Measurements from ENCODE around the gene RAB6B.

Gene RAB6B

DNA sequence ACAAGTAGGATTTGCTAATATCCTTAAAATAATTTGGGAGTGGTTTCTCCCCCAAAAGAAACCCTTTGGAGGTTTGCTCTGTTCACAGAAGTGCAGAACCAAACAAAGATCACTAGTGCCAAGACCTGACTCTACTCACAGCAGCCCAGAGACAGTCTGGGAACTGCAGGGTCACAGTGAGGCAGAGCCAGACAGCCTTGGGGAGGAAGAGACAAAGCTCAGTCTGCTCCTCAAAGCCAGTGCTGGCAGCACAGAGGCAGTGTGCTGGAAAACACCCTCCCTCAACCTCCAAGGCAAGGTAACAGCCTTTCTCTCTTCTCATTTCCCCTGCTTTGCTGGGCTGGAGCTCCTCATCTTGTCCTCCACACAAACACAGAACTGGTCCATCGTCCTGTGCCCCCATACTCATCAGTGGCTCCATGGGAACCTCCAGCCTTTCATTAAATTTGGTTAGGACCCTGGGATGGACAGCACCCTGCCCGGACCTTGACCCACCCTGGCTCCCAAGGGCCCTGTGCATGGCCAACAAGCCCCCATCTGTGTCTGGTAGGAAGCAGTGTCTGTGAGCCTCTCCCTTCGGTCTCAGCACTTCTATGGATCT, 12.6 kb downstream of the RAB6B start:
- TF ChIP-seq CTCF (conservative IDR thresholded peaks at IDR 0.05; ENCODE audit: low read depth, low read length) = no peak
- no peak for DNase-seq (ENCODE audit: low read depth)
- no peak overlapping the region for H3K4me3 ChIP-seq (ENCODE audit: low read length)

DNA sequence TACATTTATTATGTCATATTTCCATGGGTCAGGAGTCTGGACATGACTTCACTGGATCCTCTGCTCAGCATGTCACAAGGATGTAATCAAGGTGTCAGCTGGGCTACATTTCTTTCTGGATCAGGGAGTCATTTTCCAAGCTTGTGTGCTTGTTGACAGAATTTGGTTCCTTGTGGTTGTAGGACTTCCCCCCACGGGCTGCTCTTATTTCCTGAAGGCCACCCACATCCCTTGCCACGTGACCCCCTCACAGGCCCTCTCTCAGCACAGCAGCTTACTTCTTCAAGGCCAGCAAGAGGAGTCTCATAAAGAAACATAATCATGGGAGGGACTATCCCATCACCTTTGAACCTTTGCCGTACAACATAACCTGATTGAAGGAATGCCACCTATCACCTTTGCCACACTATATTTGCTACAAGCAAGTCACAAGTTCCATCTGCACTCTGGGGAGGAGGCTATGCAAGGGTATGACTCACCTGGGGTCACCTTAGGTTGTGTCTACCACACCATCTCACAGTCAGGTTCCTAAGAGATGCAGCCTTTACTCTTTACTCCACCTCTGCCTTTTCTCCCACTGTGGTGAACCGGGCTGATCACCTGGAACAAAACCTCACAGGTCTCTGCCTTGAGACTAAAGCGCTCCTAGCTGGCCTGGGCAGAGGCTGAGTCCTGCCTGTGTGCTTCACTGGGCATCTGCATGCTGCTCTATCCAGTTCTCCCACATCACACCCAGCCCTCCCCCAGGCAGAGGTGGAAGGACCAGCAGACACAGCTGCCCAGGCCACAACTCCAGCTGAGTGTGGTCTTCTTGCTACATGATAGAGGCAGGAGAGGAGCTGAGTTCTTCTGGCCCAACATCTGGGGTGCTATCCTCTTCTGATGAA, 13.5 kb downstream of the RAB6B start:
- no peak for TF ChIP-seq CTCF (conservative IDR thresholded peaks at IDR 0.05; ENCODE audit: low read depth, low read length)
- no peak overlapping the region for H3K4me3 ChIP-seq (ENCODE audit: low read length)
- no peak for DNase-seq (ENCODE audit: low read depth)

- DNase-seq (ENCODE audit: low read depth) = no peak
- no peak overlapping the region for H3K4me3 ChIP-seq (ENCODE audit: low read length)
- TF ChIP-seq CTCF (conservative IDR thresholded peaks at IDR 0.05; ENCODE audit: low read depth, low read length) = no peak
These were observed 14.2 kb downstream of the RAB6B start for GRCh38 chr3:133881492-133881891.

DNA sequence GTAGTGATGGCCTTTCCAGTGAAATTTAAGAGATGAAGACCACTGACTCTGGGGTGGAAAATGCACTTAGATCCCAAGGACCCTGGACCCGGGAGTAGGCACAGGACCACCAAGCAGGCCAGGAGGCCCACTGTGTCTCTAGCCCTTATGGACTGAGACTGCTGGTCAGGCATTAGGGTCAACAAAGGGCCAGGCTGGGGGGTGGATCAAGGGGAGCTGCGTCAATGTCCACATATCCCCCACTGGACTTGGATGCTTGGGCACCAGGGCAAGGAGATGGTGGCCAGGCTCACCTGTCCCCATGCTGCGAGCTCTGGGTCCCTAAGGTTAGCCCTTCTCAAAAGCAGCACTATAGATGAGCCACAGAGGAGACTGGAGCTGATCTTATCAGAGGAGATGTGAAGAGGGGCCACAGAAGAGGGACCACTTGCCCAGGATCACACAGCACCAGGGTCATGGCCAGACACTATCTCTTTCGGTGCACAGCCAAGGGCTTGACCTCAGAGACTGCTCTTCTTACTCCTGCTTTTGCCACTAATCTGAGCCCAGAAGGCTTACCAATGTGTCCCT, 14.7 kb downstream of the RAB6B start:
- TF ChIP-seq CTCF (conservative IDR thresholded peaks at IDR 0.05; ENCODE audit: low read depth, low read length) = no peak
- no peak overlapping the region for H3K4me3 ChIP-seq (ENCODE audit: low read length)
- DNase-seq (ENCODE audit: low read depth) = no peak

DNA sequence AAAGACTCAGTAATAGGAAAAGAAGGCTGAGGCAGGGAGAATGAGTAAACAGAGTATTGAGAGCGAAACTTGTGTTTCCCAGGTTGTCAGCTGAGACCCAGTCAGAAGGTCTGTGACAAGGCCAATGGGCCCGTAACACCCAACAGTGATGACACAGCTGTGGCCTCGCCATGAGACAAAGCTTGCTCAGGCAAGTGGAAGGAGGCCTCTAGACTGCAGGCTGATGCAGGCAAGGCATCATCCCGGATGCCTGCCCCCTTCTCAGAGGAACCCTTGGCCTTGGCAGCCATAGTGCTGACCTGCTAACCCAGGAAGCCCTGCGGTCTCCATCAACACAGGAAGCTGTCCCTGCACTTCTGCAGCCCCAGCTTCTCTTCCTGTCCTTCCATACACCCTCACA, 15.4 kb downstream of the RAB6B start:
- DNase-seq (ENCODE audit: low read depth) = no peak
- H3K4me3 ChIP-seq (ENCODE audit: low read length) = no peak overlapping the region
- TF ChIP-seq CTCF (conservative IDR thresholded peaks at IDR 0.05; ENCODE audit: low read depth, low read length) = no peak

DNA sequence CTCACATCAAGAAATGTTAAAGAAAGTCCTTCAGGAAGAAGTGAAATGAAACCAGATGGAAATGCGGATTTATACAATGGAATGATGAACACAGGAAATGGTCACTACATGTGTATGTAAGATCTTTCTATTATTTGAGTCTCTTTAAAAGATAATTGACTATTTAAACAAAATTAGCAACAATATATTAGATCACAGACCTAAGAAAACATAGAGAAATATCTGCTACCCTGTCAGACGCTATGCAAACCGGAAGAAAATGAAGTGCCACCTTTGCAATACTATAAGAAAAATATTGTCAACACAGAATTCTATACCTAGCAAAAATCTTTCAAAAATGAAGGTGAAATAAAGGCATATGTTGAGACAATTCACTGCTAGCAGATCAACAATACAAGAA, 17.2 kb downstream of the RAB6B start:
- DNase-seq (ENCODE audit: low read depth) = no peak
- no peak overlapping the region for H3K4me3 ChIP-seq (ENCODE audit: low read length)
- TF ChIP-seq CTCF (conservative IDR thresholded peaks at IDR 0.05; ENCODE audit: low read depth, low read length) = no peak
